Bronchial epithelial cell (primary cell): ENCODE measurements around the gene PAIP1. TPM values are rescaled to one million over a fixed set of nuclear protein-coding genes. Genes with fewer than 3 reads are reported as not detected.
"Not testable (repeated sequence)": the region's sequence is repeated elsewhere in the genome, so short reads cannot be mapped to it uniquely, and the experiment has no call there.

ENCODE experiments used
- DNase-seq: peaks from one replicate; pipeline ENCODE4 v3.0.0-alpha.2; 2010; ENCODE audit warnings: low read depth
- FAIRE-seq: peaks from 2 replicates; lab custom pipeline; 2011; peaks lifted over from hg19 to GRCh38; lab: Jason Lieb, UNC
- H3K27me3 ChIP-seq: 2 replicates; pipeline ENCODE4 v1.5.1; 2011; ENCODE audit warnings: low read length; ENCODE audit not compliant: control insufficient read depth, insufficient read depth
- H3K36me3 ChIP-seq: 2 replicates; pipeline ENCODE4 v1.5.1; 2011; ENCODE audit warnings: low read length; ENCODE audit not compliant: control insufficient read depth, insufficient read depth
- H3K4me3 ChIP-seq: 2 replicates; pipeline ENCODE4 v1.5.1; 2011; ENCODE audit warnings: mild to moderate bottlenecking, low read depth, low read length, control low read depth
- total RNA-seq: library from RNA; depleted of rRNA; stranded (reverse); fragments of >200 nt; gene quantifications from 2 replicates; pipeline ENCODE4 v1.2.1, GENCODE V29; 2014
- TF ChIP-seq, protein P1 (sequence below): IDR thresholded peaks from 2 replicates; pipeline ENCODE4 v1.5.1; 2011; ENCODE audit warnings: mild to moderate bottlenecking, moderate library complexity, low read length, control low read depth, inconsistent platforms; ENCODE audit not compliant: insufficient read depth, severe bottlenecking

Gene PAIP1
- total RNA-seq, 1 donor from 2014 or later: 136 TPM

DNA sequence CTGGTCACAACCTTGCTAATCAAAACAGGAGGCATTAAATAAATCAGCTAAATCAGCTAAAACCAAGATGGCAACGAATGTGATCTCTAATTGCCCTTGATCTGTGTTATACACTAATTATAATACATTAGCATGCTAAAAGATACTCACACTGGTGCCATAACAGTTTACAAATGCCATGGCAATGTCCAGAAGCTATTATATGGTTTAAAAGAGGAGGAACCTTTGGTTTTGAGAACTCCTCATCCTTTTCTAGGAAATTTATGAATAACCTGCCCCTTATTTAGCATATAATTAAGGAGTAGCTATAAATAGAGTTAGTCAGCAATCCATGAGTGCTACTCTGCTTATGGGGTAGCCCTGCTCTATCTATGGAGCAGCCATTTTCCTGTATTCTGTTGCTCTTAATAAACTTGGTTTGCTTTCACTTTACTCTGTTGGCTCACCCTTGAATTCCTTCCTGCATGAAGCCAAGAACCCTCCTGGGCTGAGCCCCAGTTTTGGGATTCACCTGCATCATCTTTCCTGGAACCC is 27.4 kb upstream of the PAIP1 start:
- no peak for DNase-seq
- no peak for FAIRE-seq
- Histone ChIP-seq H3K27me3 (no peaks in the 10 kb centered on the region), H3K4me3 (no peak overlapping the region), H3K36me3 (no peaks in the 10 kb centered on the region)
- TF ChIP-seq, protein P1, sequence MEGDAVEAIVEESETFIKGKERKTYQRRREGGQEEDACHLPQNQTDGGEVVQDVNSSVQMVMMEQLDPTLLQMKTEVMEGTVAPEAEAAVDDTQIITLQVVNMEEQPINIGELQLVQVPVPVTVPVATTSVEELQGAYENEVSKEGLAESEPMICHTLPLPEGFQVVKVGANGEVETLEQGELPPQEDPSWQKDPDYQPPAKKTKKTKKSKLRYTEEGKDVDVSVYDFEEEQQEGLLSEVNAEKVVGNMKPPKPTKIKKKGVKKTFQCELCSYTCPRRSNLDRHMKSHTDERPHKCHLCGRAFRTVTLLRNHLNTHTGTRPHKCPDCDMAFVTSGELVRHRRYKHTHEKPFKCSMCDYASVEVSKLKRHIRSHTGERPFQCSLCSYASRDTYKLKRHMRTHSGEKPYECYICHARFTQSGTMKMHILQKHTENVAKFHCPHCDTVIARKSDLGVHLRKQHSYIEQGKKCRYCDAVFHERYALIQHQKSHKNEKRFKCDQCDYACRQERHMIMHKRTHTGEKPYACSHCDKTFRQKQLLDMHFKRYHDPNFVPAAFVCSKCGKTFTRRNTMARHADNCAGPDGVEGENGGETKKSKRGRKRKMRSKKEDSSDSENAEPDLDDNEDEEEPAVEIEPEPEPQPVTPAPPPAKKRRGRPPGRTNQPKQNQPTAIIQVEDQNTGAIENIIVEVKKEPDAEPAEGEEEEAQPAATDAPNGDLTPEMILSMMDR: no peak

DNA sequence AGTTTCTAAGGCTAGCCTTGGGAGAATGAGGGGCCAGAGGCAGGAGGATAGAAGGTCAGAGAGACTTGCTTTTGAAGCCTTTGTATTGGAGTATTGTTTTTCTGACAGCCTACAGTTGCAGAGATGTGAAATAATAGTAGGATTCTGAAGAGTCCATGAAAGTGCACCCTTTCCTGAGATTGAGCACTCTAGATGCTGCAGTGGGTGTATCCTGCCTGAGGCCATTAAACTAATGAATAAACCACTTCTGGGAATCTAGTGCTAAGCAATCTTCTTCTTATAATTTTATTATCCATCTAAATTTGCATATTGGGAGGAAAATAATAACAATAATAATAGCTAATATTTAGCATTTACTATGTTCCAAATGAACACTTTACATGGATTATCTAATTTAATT is 26.8 kb upstream of the PAIP1 start:
- no peak overlapping the region for H3K4me3 ChIP-seq
- H3K27me3 ChIP-seq: no peaks in the 10 kb centered on the region
- H3K36me3 ChIP-seq: no peaks in the 10 kb centered on the region
- TF ChIP-seq, protein P1: no peak
- DNase-seq (no peak), FAIRE-seq (no peak)

DNA sequence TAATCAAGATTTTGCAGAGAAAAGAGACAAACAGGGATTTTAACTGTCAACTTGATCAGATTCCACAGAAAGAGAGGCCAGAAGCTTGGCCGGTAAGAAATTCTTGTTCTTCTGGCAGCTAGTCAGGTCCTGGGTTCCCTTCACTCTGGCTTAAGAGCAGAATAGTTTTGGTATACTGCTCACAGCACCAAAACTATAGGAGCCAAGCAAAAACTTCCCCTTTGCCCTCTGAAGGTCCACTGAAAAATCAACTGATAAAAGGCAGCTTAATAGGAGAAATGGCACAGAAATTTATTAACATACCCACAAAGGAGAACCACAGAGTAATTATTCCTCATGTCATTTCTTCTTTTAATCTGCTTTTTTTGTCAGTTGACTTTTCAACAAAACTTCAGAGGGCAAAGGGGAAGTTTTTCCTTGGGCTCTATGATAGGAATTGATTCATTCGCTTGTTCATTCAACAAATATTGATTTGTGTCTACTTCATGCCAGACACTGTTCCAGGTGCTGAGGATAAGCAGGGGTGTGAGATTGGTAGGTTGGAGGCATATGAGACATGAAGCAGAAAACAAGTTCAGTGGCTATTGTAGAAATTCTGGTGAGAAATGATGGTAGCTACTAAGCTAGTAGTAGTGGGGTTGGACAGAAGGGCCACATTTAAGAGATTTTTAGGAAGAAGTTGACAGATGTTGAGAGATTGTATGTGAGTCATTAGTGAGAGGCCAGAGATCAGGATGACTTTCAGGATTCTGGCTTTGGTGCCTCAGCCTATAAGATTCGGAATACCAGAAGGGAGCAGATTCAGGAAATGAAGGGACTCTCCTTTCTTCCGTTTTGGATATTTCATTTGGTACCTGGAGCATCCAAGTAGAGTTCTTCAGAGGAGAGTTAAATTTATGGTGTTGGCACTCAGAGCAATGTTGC is 25.5 kb upstream of the PAIP1 start:
- TF ChIP-seq, protein P1: no peak
- no peak overlapping the region for H3K4me3 ChIP-seq
- FAIRE-seq: no peak
- DNase-seq: no peak
- no peaks in the 10 kb centered on the region for H3K27me3 ChIP-seq
- H3K36me3 ChIP-seq: no peaks in the 10 kb centered on the region

DNA sequence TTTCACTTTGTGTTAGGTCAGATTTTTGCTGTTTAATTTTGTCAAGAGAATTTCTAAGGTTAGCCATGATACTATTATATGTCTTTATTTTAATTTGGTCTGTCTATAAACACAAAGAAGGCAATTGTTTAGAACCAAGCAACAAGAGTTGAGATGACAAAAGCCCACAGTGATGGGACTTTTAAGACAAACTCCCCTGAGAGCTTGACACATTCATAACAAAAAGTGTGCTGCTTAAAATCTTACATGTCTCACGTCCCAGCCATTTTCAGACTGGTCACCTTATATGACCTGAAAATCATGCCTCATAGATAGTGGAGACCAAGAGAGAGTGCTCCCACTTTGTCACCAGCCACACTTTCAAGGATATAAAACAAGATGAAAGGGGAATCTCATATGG is 24.5 kb upstream of the PAIP1 start:
- Histone ChIP-seq H3K36me3 (no peaks in the 10 kb centered on the region), H3K27me3 (no peaks in the 10 kb centered on the region), H3K4me3 (no peak overlapping the region)
- TF ChIP-seq, protein P1: no peak
- FAIRE-seq (no peak), DNase-seq (no peak)

DNA sequence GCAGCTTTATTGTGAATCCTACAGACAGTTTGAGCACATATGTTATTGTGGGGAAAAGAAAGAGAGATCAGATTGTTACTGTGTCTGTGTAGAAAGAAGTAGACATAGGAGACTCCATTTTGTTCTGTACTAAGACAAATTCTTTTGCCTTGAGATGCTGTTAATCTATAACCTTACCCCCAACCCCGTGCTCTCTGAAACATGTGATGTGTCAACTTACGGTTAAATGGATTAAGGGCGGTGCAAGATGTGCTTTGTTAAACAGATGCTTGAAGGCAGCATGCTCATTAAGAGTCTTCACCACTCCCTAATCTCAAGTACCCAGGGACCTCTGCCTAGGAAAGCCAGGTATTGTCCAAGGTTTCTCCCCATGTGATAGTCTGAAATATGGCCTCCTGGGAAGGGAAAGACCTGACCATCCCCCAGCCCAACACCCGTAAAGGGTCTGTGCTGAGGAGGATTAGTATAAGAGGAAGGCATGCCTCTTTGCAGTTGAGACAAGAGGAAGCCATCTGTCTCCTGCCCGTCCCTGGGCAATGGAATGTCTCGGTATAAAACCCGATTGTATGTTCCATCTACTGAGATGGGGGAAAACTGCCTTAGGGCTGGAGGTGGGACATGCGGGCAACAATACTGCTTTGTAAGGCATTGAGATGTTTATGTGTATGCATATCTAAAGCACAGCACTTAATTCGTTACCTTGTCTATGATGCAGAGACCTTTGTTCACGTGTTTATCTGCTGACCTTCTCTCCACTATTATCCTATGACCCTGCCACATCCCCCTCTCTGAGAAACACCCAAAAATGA is 23.7 kb upstream of the PAIP1 start:
- not testable (repeated sequence) for H3K27me3 ChIP-seq, H3K4me3 ChIP-seq, H3K36me3 ChIP-seq, FAIRE-seq, DNase-seq

DNA sequence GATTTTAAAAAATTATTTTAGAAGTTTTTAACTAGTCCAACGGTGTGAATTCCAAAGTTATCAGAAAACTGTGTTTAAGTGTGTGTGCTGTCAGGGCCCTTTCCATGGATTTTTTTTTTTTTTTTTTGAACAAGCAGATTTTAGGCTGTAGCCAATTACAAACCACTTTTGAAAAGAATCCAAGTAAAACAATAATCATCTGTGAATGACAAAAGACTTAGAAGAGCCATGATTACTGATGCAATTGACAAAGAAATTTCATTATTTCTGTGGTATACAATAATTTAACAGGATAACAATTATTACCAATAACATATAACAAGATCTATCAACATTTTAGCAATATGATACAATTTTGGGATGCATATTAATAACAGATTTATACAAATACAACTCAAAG is 16.2 kb upstream of the PAIP1 start:
- TF ChIP-seq, protein P1: no peak
- no peaks in the 10 kb centered on the region for H3K27me3 ChIP-seq
- H3K4me3 ChIP-seq: no peak overlapping the region
- DNase-seq: no peak
- no peak for FAIRE-seq
- no peaks in the 10 kb centered on the region for H3K36me3 ChIP-seq
